Activated B cell treated with CpG ODN at 0.5 μM for 24 hours (primary cell): ENCODE measurements around the gene NUMBL. TPM values are rescaled to one million over a fixed set of nuclear protein-coding genes. Genes with fewer than 3 reads are reported as not detected.

ENCODE experiments used
- ATAC-seq: fragments of 200-7000 bp; cut with Tn5 transposase; one replicate; pipeline ENCODE4 v1.10.0; 2021; ENCODE audit warnings: low read depth, mild to moderate bottlenecking, moderate library complexity
- CTCF ChIA-PET: fragments of 350-600 bp; sonication (Branson Sonifier 250); formaldehyde crosslinking; loops from one replicate; lab custom pipeline; 2021; ENCODE audit warnings: antibody characterized with exemption; lab: Charles Lee
- POLR2A ChIA-PET: fragments of 350-600 bp; sonication (Branson Sonifier 250); formaldehyde crosslinking; loops from one replicate; lab custom pipeline; 2021; ENCODE audit warnings: antibody characterized with exemption; lab: Charles Lee
- DNase-seq: peaks from one replicate; pipeline ENCODE4 v3.0.0; 2022
- H3K27ac Mint-ChIP-seq: one replicate; pipeline ENCODE4 v1.8.0; 2020; ENCODE audit warnings: mixed read lengths
- H3K27me3 Mint-ChIP-seq: one replicate; pipeline ENCODE4 v1.8.0; 2021; ENCODE audit warnings: mixed read lengths
- H3K36me3 Mint-ChIP-seq: one replicate; pipeline ENCODE4 v1.8.0; 2021; ENCODE audit warnings: low read depth, mixed read lengths
- H3K4me1 Mint-ChIP-seq: one replicate; pipeline ENCODE4 v1.8.0; 2021; ENCODE audit warnings: mixed read lengths
- H3K4me3 Mint-ChIP-seq: one replicate; pipeline ENCODE4 v1.8.0; 2020; ENCODE audit warnings: mild to moderate bottlenecking, mixed read lengths
- H3K9me3 Mint-ChIP-seq: one replicate; pipeline ENCODE4 v1.8.0; 2020; ENCODE audit warnings: mixed read lengths
- CTCF ChIP-seq: fragments of 200-600 bp; IDR thresholded peaks from one replicate; pipeline ENCODE4 v1.8.0; 2022; ENCODE audit warnings: antibody characterized with exemption, mild to moderate bottlenecking
- intact Hi-C: fragments of 100-400 bp; cut with micrococcal nuclease; formaldehyde crosslinking; loops from one replicate; pipeline ENCODE4 v1.15.1; 2024
- total RNA-seq: library from RNA; stranded (reverse); gene quantifications from 2 replicates; pipeline ENCODE4 v1.2.3, GENCODE V29; 2022

NUMBL gene
- total RNA-seq: 4.4 and 11.8 TPM in 2 replicates

- no peaks in the 10 kb centered on the region for H3K9me3 Mint-ChIP-seq
- H3K36me3 Mint-ChIP-seq: peaks cover 18% of the 10 kb centered on the region
- peak within 1 kb of the TSS; percentile 89 for H3K27ac Mint-ChIP-seq
- no peaks in the 10 kb centered on the region for H3K27me3 Mint-ChIP-seq
- TF ChIP-seq CTCF: no peak
- H3K4me3 Mint-ChIP-seq: peak within 1 kb of the TSS; percentile 95
- H3K4me1 Mint-ChIP-seq: peaks cover 16% of the 10 kb centered on the region
- CTCF ChIA-PET: no interaction called here
- DNase-seq (no peak), ATAC-seq (no peak)
- intact Hi-C loops: loop anchor here (1.0 to 5.0 kb wide), 6 partner anchors 26 to 118 kb away; partner anchors contain the start of genes COQ8B, RAB4B and SNRPA
- POLR2A ChIA-PET: interaction anchor here (0.6 to 2.2 kb wide), 18 partner anchors 9 to 1487 kb away, joined by 3 to 32 read pairs (median 5); partner anchors contain the start of genes ACTMAP, COQ8B, EGLN2 and ITPKC
These were observed at the start of gene NUMBL for GRCh38 chr19:40690050-40690692. Gene NUMBL (minus strand): TSS chr19:40690651. CDS start chr19:40690483, 168 bp downstream.

GRCh38 chr19:40739030-40739839 lies 48.8 kb upstream of the NUMBL start:
- no peaks in the 10 kb centered on the region for H3K27me3 Mint-ChIP-seq
- POLR2A ChIA-PET: interaction anchor here (0.6 to 1.2 kb wide), 2 partner anchors 11 to 12 kb away, joined by 3 to 5 read pairs; partner anchors contain the start of gene ACTMAP
- H3K4me3 Mint-ChIP-seq: no peak overlapping the region
- CTCF ChIA-PET: no interaction called here
- peaks cover 53% of the 10 kb centered on the region for H3K36me3 Mint-ChIP-seq
- peaks cover 3% of the 10 kb centered on the region for H3K4me1 Mint-ChIP-seq
- no peaks in the 10 kb centered on the region for H3K9me3 Mint-ChIP-seq
- TF ChIP-seq CTCF: no peak
- no peak for ATAC-seq
- DNase-seq: no peak
- intact Hi-C loops: no loop called here
- H3K27ac Mint-ChIP-seq: no peak overlapping the region

- ATAC-seq (no peak), DNase-seq (no peak)
- TF ChIP-seq CTCF: no peak
- Mint-ChIP-seq H3K36me3 (peaks cover 71% of the 10 kb centered on the region), H3K9me3 (no peaks in the 10 kb centered on the region), H3K27ac (no peak overlapping the region), H3K4me3 (no peak overlapping the region), H3K4me1 (peaks cover 3% of the 10 kb centered on the region), H3K27me3 (no peaks in the 10 kb centered on the region)
- POLR2A ChIA-PET: no interaction called here
- CTCF ChIA-PET: no interaction called here
- intact Hi-C loops: no loop called here
These were observed 46.7 kb upstream of the NUMBL start for GRCh38 chr19:40737102-40737644.

- POLR2A ChIA-PET: no interaction called here
- no peaks in the 10 kb centered on the region for H3K9me3 Mint-ChIP-seq
- CTCF ChIA-PET: no interaction called here
These were observed 46.2 kb upstream of the NUMBL start for GRCh38 chr19:40736661-40737060.

More at GRCh38 chr19:40736661-40737060, 46.2 kb upstream of the NUMBL start:
- intact Hi-C loops: no loop called here
- Mint-ChIP-seq H3K36me3 (peaks cover 75% of the 10 kb centered on the region), H3K4me3 (no peak overlapping the region), H3K27ac (no peak overlapping the region), H3K27me3 (no peaks in the 10 kb centered on the region), H3K4me1 (no peaks in the 10 kb centered on the region)
- TF ChIP-seq CTCF: no peak
- ATAC-seq (no peak), DNase-seq (no peak)
